Peyer's patch (tissue), 4 donors: ENCODE measurements around the gene CACNA1A.

Source experiments
- POLR2A ChIP-seq, 2 donors: fragments of 450-650 bp; IDR thresholded peaks; one replicate each; pipeline ENCODE4 v1.5.1; 2017; ENCODE audit warnings: antibody characterized with exemption in 2 of 2, mild to moderate bottlenecking in 2 of 2, moderate library complexity in 2 of 2
- TF ChIP-seq, protein P1 (sequence below), 6 experiments: fragments of 450-650 bp in 4 of 6; fragments of 200-600 bp in 2 of 6; sonication (generic) in 1 of 6; IDR thresholded peaks; one replicate each; pipeline ENCODE4 v1.5.1; 2017 to 2019; ENCODE audit warnings: antibody characterized with exemption in 6 of 6, mild to moderate bottlenecking in 3 of 6, moderate library complexity in 1 of 6

DNA sequence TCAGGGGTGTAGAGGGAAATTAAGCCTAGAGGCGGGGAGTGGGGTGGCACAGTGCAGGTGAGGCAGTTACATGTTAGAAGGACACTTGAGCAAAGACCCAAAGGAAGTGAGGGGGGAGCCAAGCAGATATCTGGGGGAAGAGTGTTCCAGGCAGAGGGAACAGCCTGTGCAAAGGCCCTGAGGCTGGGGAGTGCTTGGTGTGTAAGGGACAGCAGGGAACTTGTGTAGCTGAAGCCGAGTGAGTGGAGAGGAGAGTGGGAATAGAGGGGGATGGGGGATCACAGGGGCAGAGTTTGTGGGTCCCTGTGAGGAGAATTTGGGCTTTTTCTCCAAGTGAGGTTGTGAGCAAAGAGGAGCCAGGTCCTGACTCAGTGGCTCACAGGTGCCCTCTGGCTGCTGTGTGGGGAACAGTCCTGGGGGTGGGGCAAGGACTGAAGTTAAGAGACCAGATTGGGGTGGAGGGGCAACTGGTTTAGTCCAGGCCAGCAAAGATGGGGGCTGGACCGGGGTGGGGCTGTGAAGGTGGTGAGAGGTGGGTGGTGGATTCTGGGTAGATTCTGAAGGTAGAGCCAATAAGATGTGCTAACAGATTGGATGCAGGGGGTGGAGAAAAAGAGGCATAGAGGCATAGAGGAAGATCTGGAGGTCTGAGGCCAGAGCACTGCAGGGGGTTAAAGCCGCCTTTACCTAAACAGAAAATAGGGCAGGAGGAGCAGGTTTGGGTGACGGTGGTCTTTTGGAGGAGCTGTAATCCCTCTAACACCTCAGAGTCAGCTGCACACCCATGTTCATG, 75.3 kb downstream of the CACNA1A start:
- TF ChIP-seq, protein P1, sequence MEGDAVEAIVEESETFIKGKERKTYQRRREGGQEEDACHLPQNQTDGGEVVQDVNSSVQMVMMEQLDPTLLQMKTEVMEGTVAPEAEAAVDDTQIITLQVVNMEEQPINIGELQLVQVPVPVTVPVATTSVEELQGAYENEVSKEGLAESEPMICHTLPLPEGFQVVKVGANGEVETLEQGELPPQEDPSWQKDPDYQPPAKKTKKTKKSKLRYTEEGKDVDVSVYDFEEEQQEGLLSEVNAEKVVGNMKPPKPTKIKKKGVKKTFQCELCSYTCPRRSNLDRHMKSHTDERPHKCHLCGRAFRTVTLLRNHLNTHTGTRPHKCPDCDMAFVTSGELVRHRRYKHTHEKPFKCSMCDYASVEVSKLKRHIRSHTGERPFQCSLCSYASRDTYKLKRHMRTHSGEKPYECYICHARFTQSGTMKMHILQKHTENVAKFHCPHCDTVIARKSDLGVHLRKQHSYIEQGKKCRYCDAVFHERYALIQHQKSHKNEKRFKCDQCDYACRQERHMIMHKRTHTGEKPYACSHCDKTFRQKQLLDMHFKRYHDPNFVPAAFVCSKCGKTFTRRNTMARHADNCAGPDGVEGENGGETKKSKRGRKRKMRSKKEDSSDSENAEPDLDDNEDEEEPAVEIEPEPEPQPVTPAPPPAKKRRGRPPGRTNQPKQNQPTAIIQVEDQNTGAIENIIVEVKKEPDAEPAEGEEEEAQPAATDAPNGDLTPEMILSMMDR (IDR thresholded peaks at IDR 0.05): peak in 5 of 6 experiments; percentile 9 to 59 (median 48)
- no peak for TF ChIP-seq POLR2A (IDR thresholded peaks at IDR 0.05)
